T-helper 17 cell (primary cell): ENCODE data around the gene OR52I2. TPM values are rescaled to one million over a fixed set of nuclear protein-coding genes. Genes with fewer than 3 reads are reported as not detected.

ENCODE experiments used
- ATAC-seq: fragments of 150-1000 bp; cut with Tn5 transposase; 2 replicates; pipeline ENCODE4 v1.10.0; 2021; ENCODE audit warnings: mild to moderate bottlenecking, moderate library complexity
- DNase-seq, 3 donors: peaks; one replicate each; pipeline versions ENCODE4 v3.0.0 to v3.0.0-alpha.2; 2020 to 2021
- H3K9me3 ChIP-seq: one replicate; pipeline ENCODE4 v1.7.0; 2013; ENCODE audit warnings: low read length, mild to moderate bottlenecking; ENCODE audit not compliant: control insufficient read depth, poor library complexity, severe bottlenecking
- H3K27ac Mint-ChIP-seq: one replicate; pipeline ENCODE4 v1.8.0; 2022; ENCODE audit warnings: mild to moderate bottlenecking, moderate library complexity, mixed read lengths
- H3K27me3 Mint-ChIP-seq: one replicate; pipeline ENCODE4 v1.8.0; 2022; ENCODE audit warnings: mixed read lengths
- H3K36me3 Mint-ChIP-seq: one replicate; pipeline ENCODE4 v1.8.0; 2022; ENCODE audit warnings: low read depth, mixed read lengths
- H3K4me1 Mint-ChIP-seq: one replicate; pipeline ENCODE4 v1.8.0; 2022; ENCODE audit warnings: mild to moderate bottlenecking, mixed read lengths
- H3K4me3 Mint-ChIP-seq: one replicate; pipeline ENCODE4 v1.8.0; 2022; ENCODE audit warnings: mild to moderate bottlenecking, moderate library complexity, mixed read lengths
- total RNA-seq, 4 donors: library from RNA in 2 of 4; stranded (reverse) in 2 of 4; gene quantifications; one replicate each; pipeline ENCODE4 v1.2.3 and lab custom pipeline; 2022 to 2026

Gene OR52I2
- total RNA-seq (not detected), total RNA-seq (lab: John Stamatoyannopoulos, UW) (0 reads per million in 2 donors)

GRCh38 chr11:4581443-4581842 is at the start of gene OR52I2:
Gene OR52I2, plus strand, starts transcription at chr11:4581743.
- ATAC-seq: no peak
- Mint-ChIP-seq H3K4me3 (no peak within 1 kb of the TSS), H3K27ac (no peak within 1 kb of the TSS), H3K27me3 (peaks cover 57% of the 10 kb centered on the region), H3K36me3 (peaks cover 5% of the 10 kb centered on the region), H3K4me1 (no peaks in the 10 kb centered on the region)
- H3K9me3 ChIP-seq: no peaks in the 10 kb centered on the region
- DNase-seq: no peak

- H3K27ac Mint-ChIP-seq: no peak overlapping the region
- peak; percentile 63 for ATAC-seq
- peaks cover 20% of the 10 kb centered on the region for H3K27me3 Mint-ChIP-seq
- no peaks in the 10 kb centered on the region for H3K4me1 Mint-ChIP-seq
- no peak overlapping the region for H3K4me3 Mint-ChIP-seq
- H3K9me3 ChIP-seq: no peaks in the 10 kb centered on the region
- no peaks in the 10 kb centered on the region for H3K36me3 Mint-ChIP-seq
- peak; percentile 12 to 35 (median 14) for DNase-seq
Observed at GRCh38 chr11:4539603-4540219, 41.8 kb upstream of the OR52I2 start.

- Mint-ChIP-seq H3K27ac (no peak overlapping the region), H3K4me3 (no peak overlapping the region), H3K4me1 (no peaks in the 10 kb centered on the region), H3K36me3 (no peaks in the 10 kb centered on the region), H3K27me3 (peaks cover 29% of the 10 kb centered on the region)
- no peaks in the 10 kb centered on the region for H3K9me3 ChIP-seq
- DNase-seq: no peak
- ATAC-seq: no peak
Observed at GRCh38 chr11:4541071-4541470, 40.5 kb upstream of the OR52I2 start.

- H3K27me3 Mint-ChIP-seq: peaks cover 41% of the 10 kb centered on the region
- no peaks in the 10 kb centered on the region for H3K9me3 ChIP-seq
- no peak for ATAC-seq
- H3K4me1 Mint-ChIP-seq: no peaks in the 10 kb centered on the region
- H3K27ac Mint-ChIP-seq: no peak overlapping the region
- no peak overlapping the region for H3K4me3 Mint-ChIP-seq
- H3K36me3 Mint-ChIP-seq: no peaks in the 10 kb centered on the region
- no peak for DNase-seq
Observed at GRCh38 chr11:4543561-4543960, 38.0 kb upstream of the OR52I2 start.

GRCh38 chr11:4544891-4545290 is 36.7 kb upstream of the OR52I2 start, which contains the start of gene OR52M1:
Gene OR52M1, plus strand, starts transcription at chr11:4545191. Its CDS starts 0 bp downstream, at chr11:4545191.
- no peaks in the 10 kb centered on the region for H3K4me1 Mint-ChIP-seq
- no peaks in the 10 kb centered on the region for H3K9me3 ChIP-seq
- peaks cover 41% of the 10 kb centered on the region for H3K27me3 Mint-ChIP-seq
- ATAC-seq: no peak
- no peak for DNase-seq
- H3K27ac Mint-ChIP-seq: no peak within 1 kb of the TSS
- no peaks in the 10 kb centered on the region for H3K36me3 Mint-ChIP-seq
- H3K4me3 Mint-ChIP-seq: peak within 1 kb of the TSS; percentile 4

DNA sequence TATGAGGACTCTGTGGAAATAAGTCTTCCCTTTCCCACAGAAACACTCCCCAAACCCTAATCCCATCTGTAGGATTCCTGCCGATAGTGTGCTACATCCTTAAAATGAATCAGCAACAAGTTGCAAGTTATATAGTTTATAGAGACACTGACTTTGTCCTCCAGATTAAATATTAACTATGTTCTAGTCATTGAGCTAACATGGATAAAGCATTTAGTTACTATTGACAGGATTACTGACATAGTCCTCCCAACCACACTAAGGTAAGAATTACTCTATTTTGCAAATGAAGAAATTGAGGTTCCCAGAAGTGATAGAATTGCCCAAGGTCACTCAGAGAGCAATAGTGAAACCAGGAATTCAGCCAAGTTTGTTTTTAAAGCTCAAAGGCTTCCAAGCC is 34.7 kb upstream of the OR52I2 start:
- ATAC-seq (no peak), DNase-seq (no peak)
- H3K9me3 ChIP-seq: no peaks in the 10 kb centered on the region
- no peak overlapping the region for H3K4me3 Mint-ChIP-seq
- H3K27me3 Mint-ChIP-seq: peaks cover 33% of the 10 kb centered on the region
- no peak overlapping the region for H3K27ac Mint-ChIP-seq
- H3K36me3 Mint-ChIP-seq: no peaks in the 10 kb centered on the region
- H3K4me1 Mint-ChIP-seq: no peaks in the 10 kb centered on the region

DNA sequence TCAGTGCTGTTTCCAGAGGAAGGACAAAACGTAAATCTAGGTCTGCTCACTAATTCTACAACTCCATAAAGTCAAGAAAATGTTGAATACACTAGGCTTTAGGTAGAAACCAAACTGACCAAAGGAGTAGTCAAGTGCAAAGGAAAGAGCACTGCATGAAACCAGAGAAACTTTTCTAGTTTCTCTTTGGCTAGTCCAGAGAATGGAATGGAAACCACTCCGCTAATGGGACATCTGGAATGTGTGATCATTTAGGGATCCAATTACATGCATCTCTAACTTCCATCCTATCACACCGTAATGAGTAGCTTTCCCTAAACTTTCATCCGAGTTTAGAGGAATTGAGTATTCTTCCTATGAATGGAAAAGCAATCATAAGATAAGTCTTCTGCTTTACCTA is 34.1 kb upstream of the OR52I2 start:
- H3K9me3 ChIP-seq: no peaks in the 10 kb centered on the region
- no peak for DNase-seq
- H3K4me3 Mint-ChIP-seq: no peak overlapping the region
- H3K36me3 Mint-ChIP-seq: no peaks in the 10 kb centered on the region
- no peak overlapping the region for H3K27ac Mint-ChIP-seq
- H3K27me3 Mint-ChIP-seq: peaks cover 30% of the 10 kb centered on the region
- no peak for ATAC-seq
- no peaks in the 10 kb centered on the region for H3K4me1 Mint-ChIP-seq

DNA sequence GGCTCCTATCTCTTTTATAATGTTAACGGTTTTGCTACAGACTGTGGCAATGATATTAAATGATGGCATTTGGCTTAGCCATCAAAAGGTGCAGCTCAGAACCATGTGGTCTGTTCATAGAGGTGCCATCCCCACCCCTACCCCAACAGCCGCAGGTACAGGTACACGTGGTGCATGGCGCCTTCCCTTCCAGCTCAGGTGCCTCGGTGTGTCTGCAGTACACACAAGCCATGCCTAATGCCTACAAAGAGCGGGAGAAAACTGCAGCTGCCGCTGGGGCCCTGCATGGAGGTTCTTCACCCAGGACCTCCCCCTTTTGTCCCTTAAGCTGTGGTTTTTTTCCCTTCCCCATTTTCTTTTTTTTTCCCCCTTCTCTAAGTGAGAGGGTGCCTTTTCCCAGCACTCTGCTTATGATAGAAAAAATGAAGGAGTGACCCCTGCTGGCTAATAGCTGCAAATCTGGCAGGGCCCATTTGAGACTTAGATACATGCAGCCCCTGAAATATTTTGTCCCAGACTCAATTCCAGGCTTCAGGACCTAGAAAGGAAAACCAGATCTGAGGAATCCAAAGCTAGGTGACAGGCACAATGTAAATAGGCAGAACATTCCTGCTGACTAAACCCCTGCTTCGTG is 30.1 kb upstream of the OR52I2 start:
- no peak for DNase-seq
- no peaks in the 10 kb centered on the region for H3K9me3 ChIP-seq

DNA sequence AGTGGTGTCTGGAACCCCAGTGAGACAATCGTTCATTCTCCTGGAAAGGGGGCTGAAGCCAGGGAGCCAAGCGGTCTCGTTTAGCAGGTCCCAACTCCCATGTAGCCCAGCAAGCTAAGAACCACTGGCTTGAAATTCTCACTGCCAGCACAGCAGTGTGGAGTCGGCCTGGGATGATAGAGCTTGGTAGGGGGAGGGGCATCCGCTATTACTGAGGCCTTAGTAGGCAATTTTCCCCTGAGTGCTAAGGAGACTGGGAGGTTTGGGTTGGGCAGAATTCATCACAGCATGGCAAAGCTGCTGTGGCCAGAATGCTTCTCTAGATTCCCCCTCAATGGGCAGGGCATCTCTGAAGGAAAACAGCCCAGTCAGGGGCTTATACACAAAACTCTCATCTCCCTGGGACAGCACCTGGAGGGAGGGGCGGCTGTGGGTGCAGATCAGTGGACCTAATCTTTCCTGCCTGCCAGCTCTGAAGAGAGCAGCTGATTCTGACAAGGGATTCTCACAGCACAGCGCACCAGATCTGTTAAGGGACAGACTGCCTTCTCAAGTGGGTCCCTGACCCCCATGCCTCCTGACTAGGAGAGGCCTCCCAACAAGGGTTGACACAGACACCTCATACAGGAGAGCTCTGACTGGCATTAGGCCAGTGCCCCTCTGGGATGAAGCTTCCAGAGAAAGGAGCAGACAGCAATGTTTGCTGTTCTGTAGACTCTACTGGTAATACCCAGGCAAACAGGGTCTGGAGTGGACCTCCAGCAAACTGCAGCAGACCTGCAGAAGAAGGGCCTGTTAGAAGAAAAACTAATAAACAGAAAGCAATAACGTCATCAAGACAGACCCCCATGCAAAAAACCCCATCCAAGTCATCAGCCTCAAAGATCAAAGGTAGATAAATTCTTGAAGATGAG is 21.8 kb upstream of the OR52I2 start:
- no peak overlapping the region for H3K4me3 Mint-ChIP-seq
- DNase-seq (no peak), ATAC-seq (no peak)
- no peaks in the 10 kb centered on the region for H3K9me3 ChIP-seq
- H3K4me1 Mint-ChIP-seq: no peaks in the 10 kb centered on the region
- peaks cover 37% of the 10 kb centered on the region for H3K27me3 Mint-ChIP-seq
- no peaks in the 10 kb centered on the region for H3K36me3 Mint-ChIP-seq
- H3K27ac Mint-ChIP-seq: no peak overlapping the region

More for the DNA sequence above, 30.1 kb upstream of the OR52I2 start:
- no peak for ATAC-seq
- Mint-ChIP-seq H3K27me3 (peaks cover 44% of the 10 kb centered on the region), H3K4me1 (peaks cover 2% of the 10 kb centered on the region), H3K4me3 (no peak overlapping the region), H3K27ac (no peak overlapping the region), H3K36me3 (peaks cover 5% of the 10 kb centered on the region)

GRCh38 chr11:4560467-4560866 is 21.1 kb upstream of the OR52I2 start:
- peaks cover 37% of the 10 kb centered on the region for H3K27me3 Mint-ChIP-seq
- DNase-seq (no peak), ATAC-seq (no peak)
- H3K4me3 Mint-ChIP-seq: no peak overlapping the region
- H3K9me3 ChIP-seq: no peaks in the 10 kb centered on the region
- H3K4me1 Mint-ChIP-seq: no peaks in the 10 kb centered on the region
- H3K27ac Mint-ChIP-seq: no peak overlapping the region
- H3K36me3 Mint-ChIP-seq: no peaks in the 10 kb centered on the region

GRCh38 chr11:4565371-4565770 is 16.2 kb upstream of the OR52I2 start:
- Mint-ChIP-seq H3K27me3 (peaks cover 19% of the 10 kb centered on the region), H3K4me3 (no peak overlapping the region), H3K4me1 (no peaks in the 10 kb centered on the region), H3K27ac (no peak overlapping the region), H3K36me3 (no peaks in the 10 kb centered on the region)
- DNase-seq: no peak
- H3K9me3 ChIP-seq: no peaks in the 10 kb centered on the region
- ATAC-seq: no peak

DNA sequence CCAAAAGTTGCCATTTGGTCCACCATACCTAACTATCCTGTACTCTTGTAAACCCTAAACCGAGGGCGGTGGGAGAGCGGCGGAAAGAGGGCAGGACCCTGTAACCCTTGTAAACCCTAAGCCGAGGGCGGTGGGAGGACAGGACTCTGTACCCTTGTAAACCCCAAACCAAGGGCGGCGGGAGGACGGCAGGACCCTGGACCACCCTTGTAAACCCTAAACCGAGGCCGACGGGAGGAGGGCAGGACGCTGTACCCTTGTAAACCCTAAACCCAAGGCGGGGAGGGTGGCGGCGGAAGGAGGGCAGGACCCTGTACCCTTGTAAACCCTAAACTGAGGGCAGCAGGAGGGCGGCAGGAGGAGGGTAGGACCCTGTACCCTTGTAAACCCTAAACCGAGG is 12.5 kb upstream of the OR52I2 start:
- Mint-ChIP-seq H3K4me1 (peaks cover 2% of the 10 kb centered on the region), H3K27ac (no peak overlapping the region), H3K36me3 (peaks cover 2% of the 10 kb centered on the region), H3K27me3 (peaks cover 9% of the 10 kb centered on the region), H3K4me3 (no peak overlapping the region)
- DNase-seq (peak in 1 of 3 donors; percentile 11), ATAC-seq (no peak)
- H3K9me3 ChIP-seq: no peaks in the 10 kb centered on the region

- Mint-ChIP-seq H3K4me1 (peaks cover 5% of the 10 kb centered on the region), H3K36me3 (peaks cover 2% of the 10 kb centered on the region), H3K27ac (no peak overlapping the region), H3K4me3 (no peak overlapping the region), H3K27me3 (peaks cover 49% of the 10 kb centered on the region)
- no peak for ATAC-seq
- no peaks in the 10 kb centered on the region for H3K9me3 ChIP-seq
- DNase-seq: no peak
Observed at GRCh38 chr11:4576880-4577279, 4.7 kb upstream of the OR52I2 start.
